Ureter (tissue), 1 donor: ENCODE data around the gene CTR9. TPM values are rescaled to one million over a fixed set of nuclear protein-coding genes. Genes with fewer than 3 reads are reported as not detected.
A peak's percentile ranks its signal among the peaks of the same experiment; 100 is the strongest.

Source experiments
- DNase-seq: peaks from one replicate; pipeline ENCODE4 v3.0.0-alpha.2; 2020; ENCODE audit warnings: low spot score
- total RNA-seq: library from RNA; stranded (reverse); gene quantifications from one replicate; pipeline ENCODE4 v1.2.4, GENCODE V29; 2023
- donor health status: DM: yes; HTN: yes; CAD: no.

The CTR9 gene
- total RNA-seq = 42.5 TPM

GRCh38 chr11:10750838-10751580 lies at the start of gene CTR9:
CTR9 (plus strand) TSS chr11:10751246; CDS start chr11:10751413, 167 bp downstream.
- peak; percentile 94 for DNase-seq

DNA sequence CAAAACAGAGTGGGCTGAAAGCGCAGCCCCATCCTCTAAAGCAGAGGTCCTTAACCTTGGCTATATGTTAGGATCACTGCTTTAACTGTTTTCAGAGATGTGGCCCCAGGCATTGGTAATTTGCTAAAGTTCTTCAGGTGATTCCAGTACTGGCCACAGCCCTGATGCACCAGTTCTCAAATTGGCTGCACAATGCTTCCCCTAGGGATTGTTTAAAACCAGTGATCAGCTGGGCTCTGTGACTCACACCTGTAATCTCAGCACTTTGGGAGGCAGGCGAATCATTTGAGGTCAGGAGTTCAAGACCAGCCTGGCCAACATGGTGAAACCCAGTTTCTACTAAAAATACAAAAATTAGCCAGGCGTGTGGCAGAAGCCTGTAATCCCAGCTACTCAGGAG lies 49.1 kb upstream of the CTR9 start:
- no peak for DNase-seq

- DNase-seq = no peak
These were observed 42.9 kb upstream of the CTR9 start for GRCh38 chr11:10708131-10708530.

DNA sequence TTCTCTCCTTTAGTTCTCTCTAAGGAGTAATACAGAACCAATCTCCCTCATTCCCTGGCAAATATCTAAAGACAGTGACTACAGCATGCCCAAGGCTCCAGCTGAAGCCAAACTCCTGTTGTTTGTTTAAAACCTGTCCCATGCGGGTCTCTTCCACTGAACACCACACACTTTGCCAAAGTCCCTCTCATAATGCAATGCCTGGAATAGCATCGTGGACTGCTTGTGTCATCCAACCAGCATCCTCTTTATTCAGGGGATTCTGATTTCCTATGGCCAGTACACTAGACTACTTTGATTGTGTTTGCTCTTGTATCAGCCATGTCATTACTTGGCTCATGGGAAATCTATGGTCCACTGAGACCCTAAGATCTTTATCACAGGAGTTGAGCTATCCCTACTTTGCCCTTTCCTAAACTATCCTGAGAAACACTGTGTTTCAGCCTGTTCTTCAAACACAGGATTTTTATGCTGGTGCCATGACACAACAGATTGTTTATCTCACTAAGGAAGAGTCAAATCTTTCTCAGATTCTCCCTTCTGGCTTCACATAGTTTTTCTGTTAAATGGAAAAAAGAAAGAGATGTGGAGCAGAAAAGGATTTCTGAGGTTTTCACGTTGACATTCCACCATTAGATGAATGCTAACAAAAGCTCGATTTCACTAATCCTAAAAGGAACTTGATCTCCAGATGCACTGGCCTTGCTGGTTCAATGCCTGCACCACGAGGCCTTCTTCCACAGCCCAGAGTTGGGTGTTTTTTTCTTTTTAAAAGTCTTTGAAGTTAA lies 41.6 kb upstream of the CTR9 start:
- no peak for DNase-seq

- no peak for DNase-seq
These were observed 35.5 kb upstream of the CTR9 start for GRCh38 chr11:10715571-10715970.

GRCh38 chr11:10716122-10716521 lies 34.9 kb upstream of the CTR9 start:
- no peak for DNase-seq

- no peak for DNase-seq
These were observed 34.3 kb upstream of the CTR9 start for GRCh38 chr11:10716543-10717259.

DNA sequence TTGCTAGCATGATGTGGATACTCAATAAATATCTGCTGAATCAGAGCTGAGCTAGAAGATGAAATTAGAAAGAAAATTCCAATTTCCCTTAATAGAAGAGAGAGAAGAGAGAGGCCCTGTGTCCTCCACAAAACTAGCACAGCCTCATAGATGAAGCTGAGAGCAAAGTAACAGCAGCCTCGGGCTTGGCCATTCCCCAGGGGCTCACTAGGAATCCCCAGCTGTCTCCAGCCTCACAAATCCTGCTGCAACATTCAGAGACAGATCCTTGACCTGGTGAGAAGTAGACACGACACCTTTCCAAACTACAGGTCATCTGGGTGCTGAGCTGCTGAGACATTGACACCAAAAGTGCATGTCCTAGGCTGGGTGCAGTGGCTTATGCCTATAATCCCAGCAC lies 31.4 kb upstream of the CTR9 start:
- no peak for DNase-seq

DNA sequence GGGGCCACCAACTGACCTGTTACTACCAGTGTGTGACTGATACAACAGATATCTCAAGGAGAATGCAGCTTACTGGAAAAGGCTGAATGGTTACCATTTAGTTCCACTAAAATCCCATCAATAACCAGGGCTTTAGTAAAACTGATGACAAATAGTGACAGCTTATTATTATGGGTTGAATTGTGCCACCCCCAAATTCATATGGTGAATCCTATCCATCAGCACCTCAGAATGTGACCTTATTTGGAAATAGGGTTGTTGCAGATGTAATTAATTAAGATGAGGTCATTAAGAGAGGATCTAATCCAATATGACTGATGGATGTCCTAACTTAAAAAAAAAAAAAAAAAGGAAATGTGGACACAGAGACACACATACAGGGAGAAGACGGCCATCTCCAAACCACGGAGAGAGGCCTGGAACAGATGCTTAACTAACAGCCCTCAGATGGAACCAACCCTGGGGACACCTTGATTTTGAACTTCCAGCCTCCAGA lies 30.1 kb upstream of the CTR9 start:
- no peak for DNase-seq

- no peak for DNase-seq
These were observed 28.7 kb upstream of the CTR9 start for GRCh38 chr11:10722307-10722706.

DNA sequence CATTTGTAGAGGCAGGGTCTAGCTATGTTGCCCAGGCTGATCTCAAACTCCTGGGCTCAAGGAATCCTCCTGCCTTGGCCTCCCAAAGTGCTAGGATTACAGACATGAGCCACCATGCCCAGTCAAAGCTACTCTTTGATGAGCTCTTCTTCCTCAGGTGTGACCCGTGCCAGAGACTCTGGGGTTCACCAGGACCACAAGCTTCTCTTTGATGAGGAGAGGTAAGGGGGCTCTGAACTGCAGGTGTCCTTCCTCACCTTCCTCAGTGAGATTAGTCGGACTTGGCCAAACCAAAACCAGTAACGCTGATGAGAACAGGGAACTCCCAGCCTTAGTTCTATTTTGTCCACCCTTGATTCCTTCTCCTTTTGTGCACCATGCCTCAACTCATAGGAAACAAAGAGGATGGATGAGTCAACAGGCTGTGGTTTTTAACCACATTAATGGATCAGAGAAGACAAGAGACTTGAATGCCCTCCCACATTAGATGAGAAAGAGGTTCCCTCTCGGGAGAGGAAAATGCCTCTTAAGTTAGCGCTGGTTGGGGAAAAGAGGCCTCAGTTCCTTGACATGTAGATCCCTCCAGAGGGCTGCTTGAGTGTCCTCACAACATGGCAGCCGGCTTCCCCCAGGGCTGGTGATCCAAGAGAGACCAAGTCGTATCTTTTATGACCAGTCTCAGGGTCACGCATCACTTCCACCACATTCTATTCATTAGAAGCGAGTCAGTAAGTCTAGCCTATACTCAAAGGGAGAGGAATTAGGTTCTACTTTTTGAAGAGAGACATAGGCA lies 25.7 kb upstream of the CTR9 start:
- DNase-seq = no peak

DNA sequence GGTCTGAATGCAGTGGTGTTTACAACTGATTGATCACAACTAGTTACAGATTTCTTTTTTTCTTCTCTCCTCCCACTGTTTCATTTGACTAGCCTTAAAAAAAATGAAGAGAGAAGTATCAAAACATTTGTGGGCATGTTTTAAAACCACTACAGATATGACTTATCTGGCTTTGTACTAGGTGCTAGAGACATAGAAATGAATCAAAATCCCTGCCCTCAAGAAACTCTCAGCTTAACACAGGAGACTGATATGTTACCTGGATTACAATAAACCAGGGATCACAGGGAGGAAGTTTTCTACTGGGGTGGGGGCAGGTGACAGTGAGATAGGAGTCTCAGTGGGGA lies 25.2 kb upstream of the CTR9 start:
- no peak for DNase-seq

- DNase-seq = no peak
These were observed 23.7 kb upstream of the CTR9 start for GRCh38 chr11:10727146-10727851.

GRCh38 chr11:10728154-10728553 lies 22.9 kb upstream of the CTR9 start:
- DNase-seq = no peak

DNA sequence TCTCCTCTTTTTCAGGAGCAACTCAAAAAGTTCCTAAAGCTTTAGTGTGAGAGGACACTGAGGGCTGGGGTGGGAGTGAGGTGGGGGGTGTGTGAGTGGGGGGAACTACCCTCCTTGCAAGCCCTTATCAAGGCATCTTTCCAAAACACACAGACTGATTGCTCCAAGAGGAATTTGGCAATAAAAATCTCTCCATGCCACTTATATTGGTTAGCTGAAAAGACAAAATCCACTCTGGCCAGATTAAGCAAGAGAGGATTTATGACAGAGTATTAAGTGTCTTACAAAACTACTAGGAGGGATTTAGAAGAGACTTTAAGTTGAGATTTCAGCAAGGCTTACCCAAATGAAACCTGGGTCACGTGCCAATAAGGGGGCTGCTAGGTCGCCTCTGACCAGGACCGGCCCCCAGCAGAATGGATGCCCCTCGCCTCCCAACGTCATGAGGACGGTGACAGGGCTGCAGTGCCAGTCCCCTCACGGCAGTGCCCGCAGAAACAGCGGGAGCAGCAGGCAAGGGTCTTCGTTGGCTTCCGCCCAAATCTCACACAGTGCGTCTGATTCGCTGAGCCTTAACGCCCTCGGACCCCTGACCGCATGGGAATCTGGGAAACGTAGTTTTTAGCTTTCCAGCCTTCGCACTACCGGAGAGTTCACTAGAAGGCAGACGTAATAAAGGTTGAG lies 22.1 kb upstream of the CTR9 start:
- no peak for DNase-seq

DNA sequence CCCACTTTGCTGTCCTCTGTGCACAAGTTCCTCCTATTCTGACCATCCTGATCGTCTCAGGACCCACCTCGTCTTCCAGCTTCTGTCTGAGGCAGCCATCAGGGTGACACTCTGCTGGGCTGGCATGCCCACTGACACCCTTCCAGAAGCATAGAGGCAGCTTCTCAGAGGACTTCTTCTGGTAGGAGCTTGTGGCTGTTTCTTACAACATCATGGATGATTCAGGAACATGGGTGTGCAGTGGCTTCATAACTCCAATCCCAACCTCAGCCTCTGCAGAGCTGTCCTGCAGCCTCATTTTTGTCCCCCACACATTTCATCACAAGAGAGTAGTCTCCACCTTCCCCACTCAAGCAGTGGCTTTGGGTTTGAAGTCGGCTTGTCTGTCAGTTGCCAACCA lies 20.9 kb upstream of the CTR9 start:
- no peak for DNase-seq

DNA sequence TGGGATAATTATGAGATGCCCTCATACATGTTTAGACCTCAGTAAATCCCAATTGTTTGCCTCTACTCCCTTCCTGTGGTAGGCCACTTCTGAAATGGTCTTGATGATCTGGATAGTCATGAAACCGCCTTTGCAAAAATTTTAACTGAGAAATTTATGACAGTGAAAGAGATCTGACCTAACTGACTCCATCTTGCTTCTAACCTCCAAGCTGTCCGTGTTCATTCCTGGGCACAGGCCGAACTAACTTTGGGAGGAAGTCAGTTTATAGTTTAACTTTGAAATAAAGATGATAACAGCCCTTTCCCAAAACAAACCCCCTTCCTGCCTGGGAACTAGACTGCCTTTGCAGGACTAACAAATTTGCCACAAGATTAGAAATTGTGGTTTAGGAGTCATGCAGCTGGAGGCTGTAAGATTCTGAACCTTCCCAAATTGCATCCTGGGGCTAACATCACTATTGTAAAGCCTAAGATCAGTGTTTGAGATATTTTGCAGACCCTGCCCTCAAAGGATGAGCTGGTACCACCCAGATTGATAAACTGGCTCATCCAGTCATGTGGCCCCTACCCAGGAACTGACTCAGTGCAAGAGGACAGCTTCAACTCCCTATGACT lies 19.9 kb upstream of the CTR9 start:
- no peak for DNase-seq

GRCh38 chr11:10735481-10736475 lies 15.3 kb upstream of the CTR9 start:
- DNase-seq = peak; percentile 96
